Sigmoid colon (tissue), 7 donors: ENCODE data around the gene FOXN3. TPM values are rescaled to one million over a fixed set of nuclear protein-coding genes. Genes with fewer than 3 reads are reported as not detected.
"Not testable (repeated sequence)": the region's sequence is repeated elsewhere in the genome, so short reads cannot be mapped to it uniquely, and the experiment has no call there.

Source experiments
- DNase-seq: peaks from one replicate; pipeline ENCODE4 v3.0.0-alpha.2; 2019
- H3K27ac ChIP-seq, 4 donors: fragments of 200-600 bp; sonication (generic); one replicate each; pipeline ENCODE4 v1.5.1; 2016 to 2019; ENCODE audit warnings: mild to moderate bottlenecking in 1 of 4
- H3K27me3 ChIP-seq, 3 donors: fragments of 200-600 bp; sonication (generic); one replicate each; pipeline ENCODE4 v1.5.1; 2019; ENCODE audit warnings: mild to moderate bottlenecking in 1 of 3
- H3K36me3 ChIP-seq, 4 donors: fragments of 200-600 bp; sonication (generic); one replicate each; pipeline ENCODE4 v1.5.1; 2016 to 2019
- H3K4me1 ChIP-seq, 4 donors: fragments of 200-600 bp; sonication (generic); one replicate each; pipeline ENCODE4 v1.5.1; 2017 to 2019
- H3K4me3 ChIP-seq, 4 donors: fragments of 200-600 bp; sonication (generic); one replicate each; pipeline ENCODE4 v1.5.1; 2017 to 2019; ENCODE audit warnings: mild to moderate bottlenecking in 2 of 4, moderate library complexity in 1 of 4
- H3K9me3 ChIP-seq, 4 donors: fragments of 200-600 bp in 3 of 4; sonication (generic) in 3 of 4; one replicate each; pipeline versions ENCODE4 v1.5.1 to v1.6.1; 2013 to 2019
- EP300 ChIP-seq, 4 donors: sonication (generic); formaldehyde crosslinking; IDR thresholded peaks; one replicate each; pipeline ENCODE4 v1.6.1; 2017; ENCODE audit warnings: antibody characterized with exemption in 4 of 4
- POLR2A ChIP-seq, 2 donors: fragments of 450-650 bp; IDR thresholded peaks; one replicate each; pipeline ENCODE4 v1.6.1; 2016; ENCODE audit warnings: antibody characterized with exemption in 2 of 2, mild to moderate bottlenecking in 2 of 2, moderate library complexity in 2 of 2
- POLR2AphosphoS5 ChIP-seq, 4 donors: sonication (generic); formaldehyde crosslinking; IDR thresholded peaks; one replicate each; pipeline ENCODE4 v1.6.1; 2017; ENCODE audit warnings: antibody characterized with exemption in 4 of 4
- WGBS, 2 donors: extraction: QIAGEN DNeasy Blood & Tissue Kit; methylation state at CpG; one replicate each; pipeline ENCODE4 v1.1.7; 2013; 5-methylcytosine and 5-hydroxymethylcytosine counted together
- intact Hi-C: fragments of 100-400 bp; cut with DNase I; formaldehyde crosslinking; loops from one replicate; pipeline ENCODE4 v1.15.1; 2023
- polyA plus RNA-seq, 3 donors: library from polyadenylated mRNA; stranded (reverse); fragments of 200-250 nt; gene quantifications; one replicate each; pipeline ENCODE4 v1.2.3, GENCODE V29; 2013
- total RNA-seq, 4 donors: library from RNA; depleted of rRNA; stranded (reverse); fragments of >200 nt; gene quantifications; one replicate each; pipeline ENCODE4 v1.1.0, GENCODE V29; 2016
- TF ChIP-seq, protein P1 (sequence below), 4 experiments: fragments of 450-650 bp in 3 of 4; fragments of 200-600 bp in 1 of 4; IDR thresholded peaks; one replicate each; pipeline ENCODE4 v1.5.1; 2016 to 2019; ENCODE audit warnings: antibody characterized with exemption in 4 of 4, mild to moderate bottlenecking in 3 of 4, moderate library complexity in 2 of 4
- donor health status: healthy with polysubstance abuse.
- donor health status: Bipolar disorder and iron deficiency.
- donor health status: healthy.

The FOXN3 gene
- total and polyA plus RNA-seq, 7 donors: 24.6 to 146 (median 104) TPM

GRCh38 chr14:89205137-89205740 lies 211.8 kb downstream of the FOXN3 start:
- no peaks in the 10 kb centered on the region for H3K9me3 ChIP-seq
- peaks cover 0 to 5% (median 0%) of the 10 kb centered on the region in 4 donors for H3K4me1 ChIP-seq
- H3K36me3 ChIP-seq: no peaks in the 10 kb centered on the region
- TF ChIP-seq POLR2AphosphoS5 (IDR thresholded peaks at IDR 0.05) (no peak), EP300 (IDR thresholded peaks at IDR 0.05) (no peak), POLR2A (IDR thresholded peaks at IDR 0.05) (no peak)
- TF ChIP-seq, protein P1, sequence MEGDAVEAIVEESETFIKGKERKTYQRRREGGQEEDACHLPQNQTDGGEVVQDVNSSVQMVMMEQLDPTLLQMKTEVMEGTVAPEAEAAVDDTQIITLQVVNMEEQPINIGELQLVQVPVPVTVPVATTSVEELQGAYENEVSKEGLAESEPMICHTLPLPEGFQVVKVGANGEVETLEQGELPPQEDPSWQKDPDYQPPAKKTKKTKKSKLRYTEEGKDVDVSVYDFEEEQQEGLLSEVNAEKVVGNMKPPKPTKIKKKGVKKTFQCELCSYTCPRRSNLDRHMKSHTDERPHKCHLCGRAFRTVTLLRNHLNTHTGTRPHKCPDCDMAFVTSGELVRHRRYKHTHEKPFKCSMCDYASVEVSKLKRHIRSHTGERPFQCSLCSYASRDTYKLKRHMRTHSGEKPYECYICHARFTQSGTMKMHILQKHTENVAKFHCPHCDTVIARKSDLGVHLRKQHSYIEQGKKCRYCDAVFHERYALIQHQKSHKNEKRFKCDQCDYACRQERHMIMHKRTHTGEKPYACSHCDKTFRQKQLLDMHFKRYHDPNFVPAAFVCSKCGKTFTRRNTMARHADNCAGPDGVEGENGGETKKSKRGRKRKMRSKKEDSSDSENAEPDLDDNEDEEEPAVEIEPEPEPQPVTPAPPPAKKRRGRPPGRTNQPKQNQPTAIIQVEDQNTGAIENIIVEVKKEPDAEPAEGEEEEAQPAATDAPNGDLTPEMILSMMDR (IDR thresholded peaks at IDR 0.05): no peak
- no peaks in the 10 kb centered on the region for H3K27me3 ChIP-seq
- intact Hi-C loops: no loop called here
- H3K4me3 ChIP-seq: no peak overlapping the region
- no peak for DNase-seq
- WGBS, 2 donors: 85 to 95% methylated on average over 18 of the region's 18 CpGs
- no peak overlapping the region for H3K27ac ChIP-seq

- WGBS, 2 donors: 87 to 89% methylated on average over 10 of the region's 10 CpGs
- intact Hi-C loops: no loop called here
Observed at GRCh38 chr14:89202413-89203190, 214.4 kb downstream of the FOXN3 start.

GRCh38 chr14:89201645-89202044 lies 215.4 kb downstream of the FOXN3 start:
- Histone ChIP-seq H3K4me1 (peaks cover 0 to under 1% (median 0%) of the 10 kb centered on the region in 4 donors), H3K4me3 (no peak overlapping the region), H3K9me3 (no peaks in the 10 kb centered on the region), H3K27ac (no peak overlapping the region), H3K27me3 (no peaks in the 10 kb centered on the region), H3K36me3 (no peaks in the 10 kb centered on the region)
- intact Hi-C loops: no loop called here
- no peak for TF ChIP-seq EP300 (IDR thresholded peaks at IDR 0.05)
- no peak for TF ChIP-seq POLR2AphosphoS5 (IDR thresholded peaks at IDR 0.05)
- TF ChIP-seq, protein P1 (IDR thresholded peaks at IDR 0.05): no peak
- no peak for TF ChIP-seq POLR2A (IDR thresholded peaks at IDR 0.05)
- 70 to 91% methylated on average over 4 of the region's 4 CpGs for WGBS, 2 donors
- DNase-seq: no peak

More at GRCh38 chr14:89202413-89203190, 214.4 kb downstream of the FOXN3 start:
- Histone ChIP-seq H3K36me3 (no peaks in the 10 kb centered on the region), H3K27ac (no peak overlapping the region), H3K9me3 (no peaks in the 10 kb centered on the region), H3K27me3 (no peaks in the 10 kb centered on the region), H3K4me3 (no peak overlapping the region), H3K4me1 (peaks cover 0 to 5% (median 0%) of the 10 kb centered on the region in 4 donors)
- DNase-seq: no peak
- TF ChIP-seq POLR2AphosphoS5 (IDR thresholded peaks at IDR 0.05) (no peak), POLR2A (IDR thresholded peaks at IDR 0.05) (no peak), EP300 (IDR thresholded peaks at IDR 0.05) (no peak)
- TF ChIP-seq, protein P1 (IDR thresholded peaks at IDR 0.05): no peak

- H3K36me3 ChIP-seq, DNase-seq, H3K4me3 ChIP-seq, H3K9me3 ChIP-seq, H3K27ac ChIP-seq, H3K4me1 ChIP-seq, intact Hi-C loops, H3K27me3 ChIP-seq: not testable (repeated sequence)
- 91 to 92% methylated on average over 3 of the region's 3 CpGs for WGBS, 2 donors
Observed at GRCh38 chr14:89199357-89199756, 217.7 kb downstream of the FOXN3 start.

DNA sequence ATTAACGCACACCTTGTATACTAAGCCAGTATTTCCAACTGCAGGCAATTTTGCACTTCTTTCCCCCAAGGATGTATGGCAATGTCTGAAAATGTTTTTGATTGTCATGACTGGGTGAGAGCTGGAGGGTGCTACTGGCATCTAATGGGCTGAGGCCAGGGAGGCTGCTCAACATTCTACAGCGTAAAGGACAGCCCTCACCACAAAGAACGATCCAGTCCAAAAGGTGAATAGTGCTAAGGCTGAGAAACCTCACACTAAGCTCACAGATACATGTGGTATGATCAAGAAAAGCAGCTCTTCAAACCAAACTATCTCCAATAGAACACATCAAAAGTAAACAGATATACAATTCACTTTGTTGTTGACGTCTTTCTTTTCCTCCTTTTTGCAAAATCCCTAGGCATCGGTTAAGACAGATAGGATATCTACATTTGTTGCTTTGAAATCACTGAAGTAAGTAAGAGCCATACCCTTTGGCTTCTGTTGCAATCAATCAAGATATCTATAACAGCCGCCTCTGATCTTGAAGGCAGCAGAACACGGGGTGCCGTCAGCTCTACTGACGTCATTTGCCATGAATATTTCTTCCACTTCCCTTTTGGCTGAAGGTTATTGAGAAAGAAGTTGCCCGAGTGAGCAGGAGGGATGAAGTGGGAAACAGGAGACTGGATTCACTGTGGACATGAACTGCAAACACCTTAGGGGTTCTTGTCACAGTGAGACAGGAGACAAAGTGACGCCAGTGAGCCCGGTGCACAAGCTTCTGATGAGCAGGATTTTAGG lies 218.3 kb downstream of the FOXN3 start:
- Histone ChIP-seq H3K4me1 (no peaks in the 10 kb centered on the region), H3K27ac (no peak overlapping the region), H3K9me3 (no peaks in the 10 kb centered on the region), H3K27me3 (no peaks in the 10 kb centered on the region), H3K4me3 (no peak overlapping the region), H3K36me3 (no peaks in the 10 kb centered on the region)
- TF ChIP-seq POLR2A (IDR thresholded peaks at IDR 0.05): no peak
- no peak for TF ChIP-seq POLR2AphosphoS5 (IDR thresholded peaks at IDR 0.05)
- TF ChIP-seq, protein P1 (IDR thresholded peaks at IDR 0.05): no peak
- TF ChIP-seq EP300 (IDR thresholded peaks at IDR 0.05): no peak
- WGBS, 2 donors: 91 to 92% methylated on average over 12 of the region's 12 CpGs
- intact Hi-C loops: no loop called here
- DNase-seq: no peak
